Uterus (tissue), 4 donors: ENCODE data around the gene STRADA. TPM values are rescaled to one million over a fixed set of nuclear protein-coding genes. Genes with fewer than 3 reads are reported as not detected.

ENCODE experiments used
- DNase-seq, 2 donors: peaks; one replicate each; pipeline ENCODE4 v3.0.0-alpha.2; 2019 to 2020
- H3K27ac ChIP-seq, 2 donors: fragments of 200-600 bp; sonication (generic); 1 replicate in 1 of 2; 2 replicates in 1 of 2; pipeline ENCODE4 v1.5.1; 2016 to 2018
- H3K27me3 ChIP-seq, 2 donors: fragments of 200-600 bp; sonication (generic); one replicate each; pipeline ENCODE4 v1.5.1; 2018 to 2019; ENCODE audit warnings: control low read depth in 1 of 2
- H3K36me3 ChIP-seq, 2 donors: fragments of 200-600 bp; sonication (generic); one replicate each; pipeline ENCODE4 v1.5.1; 2019; ENCODE audit warnings: control low read depth in 1 of 2
- H3K4me1 ChIP-seq, 2 donors: fragments of 200-600 bp; sonication (generic); one replicate each; pipeline ENCODE4 v1.5.1; 2018 to 2019; ENCODE audit warnings: control low read depth in 1 of 2
- H3K4me3 ChIP-seq, 2 donors: fragments of 200-600 bp; sonication (generic); 1 replicate in 1 of 2; 2 replicates in 1 of 2; pipeline ENCODE4 v1.5.1; 2018 to 2019; ENCODE audit warnings: mild to moderate bottlenecking in 1 of 2
- H3K9me3 ChIP-seq, 2 donors: fragments of 200-600 bp; sonication (generic); one replicate each; pipeline ENCODE4 v1.5.1; 2019; ENCODE audit warnings: control low read depth in 1 of 2
- POLR2A ChIP-seq, 2 donors: fragments of 450-650 bp; IDR thresholded peaks; one replicate each; pipeline ENCODE4 v1.6.1; 2016; ENCODE audit warnings: antibody characterized with exemption in 2 of 2, mild to moderate bottlenecking in 1 of 2, moderate library complexity in 1 of 2
- intact Hi-C: fragments of 100-400 bp; cut with DNase I; formaldehyde crosslinking; loops from one replicate; pipeline ENCODE4 v1.15.1; 2023; ENCODE audit warnings: low total_unique reads
- total RNA-seq, 4 donors: library from RNA; depleted of rRNA in 3 of 4; stranded (reverse); fragments of >200 nt in 3 of 4; gene quantifications; one replicate each; pipeline versions ENCODE4 v1.1.0 to v1.2.4, GENCODE V29; 2014 to 2023
- TF ChIP-seq, protein P1 (sequence below), 4 experiments: fragments of 200-600 bp in 2 of 4; fragments of 450-650 bp in 2 of 4; sonication (generic) in 2 of 4; IDR thresholded peaks; one replicate each; pipeline ENCODE4 v1.5.1; 2016 to 2019; ENCODE audit warnings: antibody characterized with exemption in 4 of 4, mild to moderate bottlenecking in 2 of 4, moderate library complexity in 1 of 4
- donor health status: DM: yes; HTN: yes; CAD: no.

STRADA gene
- total RNA-seq, 4 donors from 2014 or later, result 14.1 to 60.9 (median 27.9) TPM

DNA sequence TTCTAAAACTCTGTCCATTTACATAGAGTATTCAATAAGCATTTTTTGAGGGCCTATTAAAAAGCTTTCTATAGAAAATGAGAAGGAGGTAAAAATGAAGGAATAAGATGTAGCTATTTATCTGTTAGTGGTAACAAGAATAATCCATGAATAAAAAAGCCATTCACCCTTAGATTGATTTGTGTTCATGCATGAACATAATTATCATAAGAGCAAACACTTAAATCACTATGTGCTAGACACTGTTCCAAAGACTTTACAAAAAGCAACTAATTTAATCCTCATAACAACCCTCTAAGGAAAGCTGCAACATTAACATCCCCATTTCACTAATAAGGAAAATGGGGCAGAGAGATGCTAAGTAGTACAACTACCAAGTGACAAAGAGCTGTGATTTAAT, 25.2 kb upstream of the STRADA start:
- intact Hi-C loops, result no loop called here
- Histone ChIP-seq H3K4me3 (no peak overlapping the region), H3K27me3 (no peaks in the 10 kb centered on the region), H3K36me3 (no peaks in the 10 kb centered on the region), H3K27ac (no peak overlapping the region), H3K9me3 (no peaks in the 10 kb centered on the region), H3K4me1 (no peaks in the 10 kb centered on the region)
- no peak for TF ChIP-seq POLR2A (IDR thresholded peaks at IDR 0.05)
- TF ChIP-seq, protein P1, sequence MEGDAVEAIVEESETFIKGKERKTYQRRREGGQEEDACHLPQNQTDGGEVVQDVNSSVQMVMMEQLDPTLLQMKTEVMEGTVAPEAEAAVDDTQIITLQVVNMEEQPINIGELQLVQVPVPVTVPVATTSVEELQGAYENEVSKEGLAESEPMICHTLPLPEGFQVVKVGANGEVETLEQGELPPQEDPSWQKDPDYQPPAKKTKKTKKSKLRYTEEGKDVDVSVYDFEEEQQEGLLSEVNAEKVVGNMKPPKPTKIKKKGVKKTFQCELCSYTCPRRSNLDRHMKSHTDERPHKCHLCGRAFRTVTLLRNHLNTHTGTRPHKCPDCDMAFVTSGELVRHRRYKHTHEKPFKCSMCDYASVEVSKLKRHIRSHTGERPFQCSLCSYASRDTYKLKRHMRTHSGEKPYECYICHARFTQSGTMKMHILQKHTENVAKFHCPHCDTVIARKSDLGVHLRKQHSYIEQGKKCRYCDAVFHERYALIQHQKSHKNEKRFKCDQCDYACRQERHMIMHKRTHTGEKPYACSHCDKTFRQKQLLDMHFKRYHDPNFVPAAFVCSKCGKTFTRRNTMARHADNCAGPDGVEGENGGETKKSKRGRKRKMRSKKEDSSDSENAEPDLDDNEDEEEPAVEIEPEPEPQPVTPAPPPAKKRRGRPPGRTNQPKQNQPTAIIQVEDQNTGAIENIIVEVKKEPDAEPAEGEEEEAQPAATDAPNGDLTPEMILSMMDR (IDR thresholded peaks at IDR 0.05), result no peak
- DNase-seq, result no peak

DNA sequence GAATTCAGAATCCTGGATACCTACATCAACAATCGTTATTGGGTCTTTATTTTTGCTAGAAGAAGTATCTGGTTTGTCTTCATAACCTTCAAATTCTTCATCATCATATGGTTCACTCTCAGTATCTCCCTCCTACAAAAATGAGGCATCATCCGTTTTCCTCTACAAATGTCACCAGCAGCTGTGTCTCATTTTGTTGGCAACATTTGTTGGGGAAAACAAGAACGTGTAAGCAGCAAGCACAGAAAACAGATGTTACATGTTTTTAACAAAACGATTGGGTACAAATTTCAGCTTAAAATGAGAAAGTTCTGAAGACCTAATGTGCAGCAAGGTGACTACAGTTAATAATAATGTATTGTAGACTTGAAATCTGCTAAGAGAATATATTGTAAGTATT, 23.1 kb upstream of the STRADA start:
- intact Hi-C loops, result no loop called here
- Histone ChIP-seq H3K36me3 (no peaks in the 10 kb centered on the region), H3K9me3 (no peaks in the 10 kb centered on the region), H3K27ac (no peak overlapping the region), H3K27me3 (no peaks in the 10 kb centered on the region), H3K4me3 (no peak overlapping the region), H3K4me1 (no peaks in the 10 kb centered on the region)
- TF ChIP-seq, protein P1 (IDR thresholded peaks at IDR 0.05), result no peak
- TF ChIP-seq POLR2A (IDR thresholded peaks at IDR 0.05), result no peak
- no peak for DNase-seq

DNA sequence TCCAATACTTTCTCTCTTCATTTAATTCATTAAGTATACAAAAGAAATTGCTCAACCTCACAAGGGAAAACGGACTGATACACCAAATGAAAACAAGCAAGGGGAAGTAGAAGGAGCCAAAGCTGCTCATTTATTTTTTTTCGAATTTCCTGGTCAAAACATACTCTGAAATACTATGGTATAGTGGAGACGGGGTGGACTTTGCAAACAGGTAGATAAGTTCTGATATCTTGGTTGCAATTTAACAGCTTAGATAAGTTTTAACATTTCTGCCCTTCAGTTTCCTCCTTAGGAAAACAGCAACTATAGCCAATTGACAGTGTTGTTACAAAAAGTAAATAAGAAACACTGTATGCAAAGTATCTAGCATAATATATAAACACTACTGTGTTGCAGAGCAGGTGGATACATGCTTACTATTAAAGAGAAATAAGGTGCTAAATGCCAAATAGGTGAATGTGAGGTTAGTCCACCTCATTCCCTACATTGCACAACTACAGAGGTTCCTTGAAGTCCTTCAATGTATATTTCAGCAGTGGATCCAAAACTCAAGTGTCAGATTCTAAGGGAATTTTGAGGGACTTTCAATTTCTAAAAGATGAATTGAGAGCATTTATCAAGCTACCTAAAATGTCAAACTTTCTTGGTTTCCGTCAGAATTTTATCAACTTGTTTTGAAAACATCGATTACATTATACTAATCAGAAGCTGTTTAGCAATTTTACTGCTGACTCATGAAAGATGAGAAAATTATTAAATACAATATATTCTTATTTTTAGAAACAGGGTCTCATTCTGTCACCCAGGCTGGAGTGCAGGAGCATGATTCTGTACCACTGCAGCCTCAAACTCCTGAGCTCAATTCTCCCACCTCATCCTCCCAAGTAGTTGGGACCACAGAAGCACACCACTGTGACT, 20.8 kb upstream of the STRADA start:
- DNase-seq, result no peak
- TF ChIP-seq POLR2A (IDR thresholded peaks at IDR 0.05), result no peak
- TF ChIP-seq, protein P1 (IDR thresholded peaks at IDR 0.05), result no peak
- Histone ChIP-seq H3K27me3 (no peaks in the 10 kb centered on the region), H3K4me1 (no peaks in the 10 kb centered on the region), H3K27ac (no peak overlapping the region), H3K9me3 (no peaks in the 10 kb centered on the region), H3K36me3 (no peaks in the 10 kb centered on the region), H3K4me3 (no peak overlapping the region)
- intact Hi-C loops, result no loop called here

DNA sequence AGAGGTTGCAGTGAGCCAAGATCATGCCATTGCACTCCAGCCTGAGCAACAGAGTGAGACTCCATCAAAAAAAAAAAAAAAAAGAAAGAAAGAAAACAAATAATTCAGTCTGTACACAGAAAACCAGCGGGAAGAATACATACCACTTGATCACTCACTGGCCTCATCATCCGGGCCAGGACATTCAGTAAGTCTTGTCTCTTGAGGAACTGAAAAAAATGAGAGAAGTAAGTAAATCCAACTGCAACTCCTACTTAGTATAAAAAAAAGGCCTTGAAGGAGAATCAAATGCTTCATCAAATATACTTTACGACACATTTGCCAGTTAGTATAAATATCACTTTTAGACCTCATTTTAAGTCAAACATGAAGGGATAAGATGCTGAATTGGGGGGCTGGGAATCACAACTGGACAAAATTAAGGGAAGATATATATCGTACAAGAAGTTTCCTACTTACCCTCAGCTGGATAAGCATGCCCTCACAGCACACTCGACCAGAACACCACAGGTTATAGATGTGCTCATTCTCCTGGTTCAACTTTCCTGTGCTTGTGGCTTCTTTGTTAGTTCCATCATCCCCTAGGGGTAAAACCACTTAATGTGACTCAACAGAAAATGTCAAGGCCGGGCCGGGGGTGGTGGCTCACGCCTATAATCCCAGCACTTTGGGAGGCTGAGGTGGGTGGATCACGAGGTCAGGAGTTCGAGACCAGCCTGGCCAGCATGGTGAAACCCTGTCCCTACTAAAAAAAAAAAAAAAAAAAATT, 19.4 kb upstream of the STRADA start:
- H3K27ac ChIP-seq, result no peak overlapping the region
- DNase-seq, result no peak
- intact Hi-C loops, result no loop called here
- no peaks in the 10 kb centered on the region for H3K4me1 ChIP-seq
- H3K36me3 ChIP-seq, result no peaks in the 10 kb centered on the region
- no peaks in the 10 kb centered on the region for H3K27me3 ChIP-seq
- H3K9me3 ChIP-seq, result no peaks in the 10 kb centered on the region
- H3K4me3 ChIP-seq, result no peak overlapping the region
- no peak for TF ChIP-seq POLR2A (IDR thresholded peaks at IDR 0.05)
- TF ChIP-seq, protein P1 (IDR thresholded peaks at IDR 0.05), result no peak

DNA sequence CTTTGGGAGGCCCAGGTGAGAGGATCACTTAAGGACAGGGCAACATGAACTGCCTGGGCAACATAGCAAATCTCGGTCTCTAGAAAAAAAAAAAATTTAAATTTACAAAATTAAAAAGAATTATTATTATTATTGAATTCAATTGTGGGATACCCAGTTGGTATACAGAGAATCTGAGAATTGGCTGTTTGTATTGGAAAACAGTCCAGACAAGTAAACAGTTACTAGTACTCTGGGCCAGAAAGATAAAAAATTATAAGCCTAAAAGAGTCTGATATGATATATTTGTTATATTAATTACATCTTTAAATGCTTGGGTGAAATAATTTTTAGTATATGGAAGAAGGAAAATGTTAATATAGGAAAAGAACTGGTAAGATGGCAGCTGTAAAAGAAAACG, 16.8 kb upstream of the STRADA start:
- H3K27ac ChIP-seq, result no peak overlapping the region
- intact Hi-C loops, result no loop called here
- TF ChIP-seq, protein P1 (IDR thresholded peaks at IDR 0.05), result no peak
- TF ChIP-seq POLR2A (IDR thresholded peaks at IDR 0.05), result no peak

More for the DNA sequence above, 16.8 kb upstream of the STRADA start:
- no peaks in the 10 kb centered on the region for H3K36me3 ChIP-seq
- H3K27me3 ChIP-seq, result no peaks in the 10 kb centered on the region
- no peaks in the 10 kb centered on the region for H3K9me3 ChIP-seq
- no peaks in the 10 kb centered on the region for H3K4me1 ChIP-seq
- no peak for DNase-seq
- no peak overlapping the region for H3K4me3 ChIP-seq
